ENCODE measurements around the gene TPRG1. TPM values are rescaled to one million over a fixed set of nuclear protein-coding genes. Genes with fewer than 3 reads are reported as not detected.

Gene TPRG1
- total and polyA plus RNA-seq, 2 of the 4 experiments (the other 2 are of a cell fraction): 0.17 TPM; not detected in 1

DNA sequence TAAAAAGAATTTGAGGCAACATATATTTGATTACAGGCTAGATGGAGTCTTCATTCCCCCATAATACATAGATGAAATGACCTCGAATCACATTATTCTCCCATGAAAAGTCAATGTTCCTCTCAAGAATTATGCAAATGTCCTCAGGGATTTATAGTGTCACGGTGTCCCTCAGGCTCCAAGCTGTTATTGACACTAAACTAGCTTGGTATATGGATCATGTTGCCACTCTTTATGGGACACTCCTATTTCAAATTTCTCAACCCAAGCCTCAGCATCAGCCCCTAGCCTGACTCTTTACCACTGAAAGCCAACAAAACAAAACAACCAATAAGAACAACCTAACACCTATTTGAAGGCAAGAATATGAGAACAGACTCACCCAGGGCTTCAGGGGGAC lies 139.8 kb downstream of the TPRG1 start:
- intact Hi-C loops (cut with micrococcal nuclease) (no loop called here), dilution Hi-C loops (cut with HindIII; ENCODE audit: low sequenced_read_pairs, unreplicated experiment) (no loop called here), in situ Hi-C loops (cut with MboI; ENCODE audit: low sequenced_read_pairs) (no loop called here)
- no peaks in the 10 kb centered on the region for H3K9me3 ChIP-seq (ENCODE audit: control insufficient read depth, insufficient read depth, low read length)
- H3K18ac ChIP-seq (ENCODE audit: low read depth, low read length): no peak overlapping the region
- no CpG with 5 or more reads among the region's 2 CpGs for WGBS, 2 experiments (ENCODE audit: extremely low coverage in 2 of 2, insufficient read length in 1 of 2)
- H4K5ac ChIP-seq (ENCODE audit: low read depth, low read length): no peak overlapping the region
- H2AK5ac ChIP-seq (ENCODE audit: low read depth, low read length): no peak overlapping the region
- H2AK9ac ChIP-seq (replicated peaks; ENCODE audit: low read depth, low read length, poor library complexity): no peak overlapping the region
- no peak overlapping the region for H3K27ac ChIP-seq (ENCODE audit: insufficient read depth, low read length)
- H2BK15ac ChIP-seq (ENCODE audit: low read depth, low read length): no peak overlapping the region
- H3K9ac ChIP-seq (ENCODE audit: low read depth, low read length): no peak overlapping the region
- H3K9me1 ChIP-seq (ENCODE audit: insufficient read depth, low read length): no peaks in the 10 kb centered on the region
- TF ChIP-seq, protein P1, sequence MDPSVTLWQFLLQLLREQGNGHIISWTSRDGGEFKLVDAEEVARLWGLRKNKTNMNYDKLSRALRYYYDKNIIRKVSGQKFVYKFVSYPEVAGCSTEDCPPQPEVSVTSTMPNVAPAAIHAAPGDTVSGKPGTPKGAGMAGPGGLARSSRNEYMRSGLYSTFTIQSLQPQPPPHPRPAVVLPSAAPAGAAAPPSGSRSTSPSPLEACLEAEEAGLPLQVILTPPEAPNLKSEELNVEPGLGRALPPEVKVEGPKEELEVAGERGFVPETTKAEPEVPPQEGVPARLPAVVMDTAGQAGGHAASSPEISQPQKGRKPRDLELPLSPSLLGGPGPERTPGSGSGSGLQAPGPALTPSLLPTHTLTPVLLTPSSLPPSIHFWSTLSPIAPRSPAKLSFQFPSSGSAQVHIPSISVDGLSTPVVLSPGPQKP (IDR thresholded peaks at IDR 0.05; ENCODE audit: borderline replicate concordance, low read depth, low read length): no peak
- TF ChIP-seq BHLHE40 (IDR thresholded peaks at IDR 0.05; ENCODE audit: low read depth, low read length) (no peak), NFE2L2 (IDR thresholded peaks at IDR 0.05; ENCODE audit: low read depth, low read length) (no peak), POLR2A (IDR thresholded peaks at IDR 0.05; ENCODE audit: low read depth, low read length) (no peak), CHD1 (IDR thresholded peaks at IDR 0.05; ENCODE audit: low read depth, low read length) (no peak), FOS (IDR thresholded peaks at IDR 0.05; ENCODE audit: low read depth, low read length) (no peak), MAFK (IDR thresholded peaks at IDR 0.05; ENCODE audit: low read depth, low read length) (no peak), CEBPB (IDR thresholded peaks at IDR 0.05; ENCODE audit: low read depth, low read length) (no peak), SMC3 (IDR thresholded peaks at IDR 0.05; ENCODE audit: low read depth, low read length) (no peak), MXI1 (IDR thresholded peaks at IDR 0.05; ENCODE audit: borderline replicate concordance, low read depth, low read length) (no peak), MAZ (IDR thresholded peaks at IDR 0.05; ENCODE audit: borderline replicate concordance, low read depth, low read length) (no peak), RAD21 (IDR thresholded peaks at IDR 0.05; ENCODE audit: low read length) (no peak), RFX5 (IDR thresholded peaks at IDR 0.05; ENCODE audit: low read depth, low read length) (no peak), RCOR1 (IDR thresholded peaks at IDR 0.05; ENCODE audit: insufficient replicate concordance, low read length) (no peak)
- TF ChIP-seq, protein P2, sequence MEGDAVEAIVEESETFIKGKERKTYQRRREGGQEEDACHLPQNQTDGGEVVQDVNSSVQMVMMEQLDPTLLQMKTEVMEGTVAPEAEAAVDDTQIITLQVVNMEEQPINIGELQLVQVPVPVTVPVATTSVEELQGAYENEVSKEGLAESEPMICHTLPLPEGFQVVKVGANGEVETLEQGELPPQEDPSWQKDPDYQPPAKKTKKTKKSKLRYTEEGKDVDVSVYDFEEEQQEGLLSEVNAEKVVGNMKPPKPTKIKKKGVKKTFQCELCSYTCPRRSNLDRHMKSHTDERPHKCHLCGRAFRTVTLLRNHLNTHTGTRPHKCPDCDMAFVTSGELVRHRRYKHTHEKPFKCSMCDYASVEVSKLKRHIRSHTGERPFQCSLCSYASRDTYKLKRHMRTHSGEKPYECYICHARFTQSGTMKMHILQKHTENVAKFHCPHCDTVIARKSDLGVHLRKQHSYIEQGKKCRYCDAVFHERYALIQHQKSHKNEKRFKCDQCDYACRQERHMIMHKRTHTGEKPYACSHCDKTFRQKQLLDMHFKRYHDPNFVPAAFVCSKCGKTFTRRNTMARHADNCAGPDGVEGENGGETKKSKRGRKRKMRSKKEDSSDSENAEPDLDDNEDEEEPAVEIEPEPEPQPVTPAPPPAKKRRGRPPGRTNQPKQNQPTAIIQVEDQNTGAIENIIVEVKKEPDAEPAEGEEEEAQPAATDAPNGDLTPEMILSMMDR (conservative IDR thresholded peaks at IDR 0.05; ENCODE audit: low read depth, low read length): no peak
- TF ChIP-seq, protein P3, sequence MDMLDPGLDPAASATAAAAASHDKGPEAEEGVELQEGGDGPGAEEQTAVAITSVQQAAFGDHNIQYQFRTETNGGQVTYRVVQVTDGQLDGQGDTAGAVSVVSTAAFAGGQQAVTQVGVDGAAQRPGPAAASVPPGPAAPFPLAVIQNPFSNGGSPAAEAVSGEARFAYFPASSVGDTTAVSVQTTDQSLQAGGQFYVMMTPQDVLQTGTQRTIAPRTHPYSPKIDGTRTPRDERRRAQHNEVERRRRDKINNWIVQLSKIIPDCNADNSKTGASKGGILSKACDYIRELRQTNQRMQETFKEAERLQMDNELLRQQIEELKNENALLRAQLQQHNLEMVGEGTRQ (IDR thresholded peaks at IDR 0.05; ENCODE audit: low read depth, low read length): no peak
- no peaks in the 10 kb centered on the region for H3K36me3 ChIP-seq (ENCODE audit: control insufficient read depth, insufficient read depth, low read length)
- H2BK20ac ChIP-seq (ENCODE audit: low read depth, low read length): no peak overlapping the region
- no peak overlapping the region for H2BK5ac ChIP-seq (ENCODE audit: low read depth, low read length, poor library complexity, severe bottlenecking)
- no peak overlapping the region for H4K8ac ChIP-seq (ENCODE audit: low read depth in 2 of 2, low read length in 2 of 2)
- no peak overlapping the region for H3K14ac ChIP-seq (replicated peaks; ENCODE audit: low read depth, low read length)
- H2BK120ac ChIP-seq (ENCODE audit: low read depth, low read length): no peak overlapping the region
- no peaks in the 10 kb centered on the region for H3K79me1 ChIP-seq (ENCODE audit: low read depth in 1 of 2, low read length in 2 of 2)
- CTCF ChIA-PET: no interaction called here
- H3K4me3 ChIP-seq (ENCODE audit: insufficient read depth, low read depth, low read length): no peak overlapping the region
- H2AFZ ChIP-seq (replicated peaks; ENCODE audit: low read length, poor library complexity): no peak overlapping the region
- H4K91ac ChIP-seq (ENCODE audit: insufficient read depth, low read depth, low read length): no peak overlapping the region
- DNase-seq (no peak), ATAC-seq (ENCODE audit: low read depth) (no peak)
- no peaks in the 10 kb centered on the region for H4K20me1 ChIP-seq (ENCODE audit: insufficient read depth, low read length)
- no peak overlapping the region for H3K4me2 ChIP-seq (ENCODE audit: low read depth, low read length)
- no peaks in the 10 kb centered on the region for H3K4me1 ChIP-seq (ENCODE audit: control insufficient read depth, insufficient read depth, low read length)
- H3K56ac ChIP-seq (ENCODE audit: extremely low read depth, insufficient read depth, low read length): no peak overlapping the region
- no peak overlapping the region for H3K23ac ChIP-seq (ENCODE audit: low read depth, low read length)
- POLR2A ChIA-PET (ENCODE audit: unreplicated experiment): no interaction called here
- H3K27me3 ChIP-seq (ENCODE audit: control insufficient read depth, insufficient read depth, low read length): no peaks in the 10 kb centered on the region
- no TSS peak for BruUV-seq (replicated peaks)
- H3K4ac ChIP-seq (ENCODE audit: low read depth, low read length): no peak overlapping the region
